Astrocyte of the hippocampus (primary cell): ENCODE measurements around the gene ZNF625.
"Not testable (repeated sequence)": the region's sequence is repeated elsewhere in the genome, so short reads cannot be mapped to it uniquely, and the experiment has no call there.

Experiments used
- DNase-seq: peaks from one replicate; pipeline ENCODE4 v3.0.0; 2011; ENCODE audit warnings: low read depth, low spot score

ZNF625 gene

GRCh38 chr19:12137221-12137940 lies 19.2 kb downstream of the ZNF625 start:
- no peak for DNase-seq

- no peak for DNase-seq
Observed at GRCh38 chr19:12133069-12133468, 23.5 kb downstream of the ZNF625 start.

- no peak for DNase-seq
Observed at GRCh38 chr19:12126707-12127106, 29.8 kb downstream of the ZNF625 start.

GRCh38 chr19:12117201-12117970 lies 39.1 kb downstream of the ZNF625 start:
- DNase-seq, result no peak

GRCh38 chr19:12113121-12113520 lies 43.4 kb downstream of the ZNF625 start:
- no peak for DNase-seq

- no peak for DNase-seq
Observed at GRCh38 chr19:12112701-12113100, 43.8 kb downstream of the ZNF625 start.

- no peak for DNase-seq
Observed at GRCh38 chr19:12111943-12112637, 44.4 kb downstream of the ZNF625 start.

GRCh38 chr19:12111176-12111575 lies 45.4 kb downstream of the ZNF625 start:
- no peak for DNase-seq

GRCh38 chr19:12103909-12104308 lies 52.6 kb downstream of the ZNF625 start:
- DNase-seq, result not testable (repeated sequence)

GRCh38 chr19:12098040-12098439 lies 58.5 kb downstream of the ZNF625 start:
- no peak for DNase-seq

GRCh38 chr19:12095111-12095790 lies 61.3 kb downstream of the ZNF625 start:
- DNase-seq, result no peak
